ENCODE data around the gene STRA6.

STRA6 gene

DNA sequence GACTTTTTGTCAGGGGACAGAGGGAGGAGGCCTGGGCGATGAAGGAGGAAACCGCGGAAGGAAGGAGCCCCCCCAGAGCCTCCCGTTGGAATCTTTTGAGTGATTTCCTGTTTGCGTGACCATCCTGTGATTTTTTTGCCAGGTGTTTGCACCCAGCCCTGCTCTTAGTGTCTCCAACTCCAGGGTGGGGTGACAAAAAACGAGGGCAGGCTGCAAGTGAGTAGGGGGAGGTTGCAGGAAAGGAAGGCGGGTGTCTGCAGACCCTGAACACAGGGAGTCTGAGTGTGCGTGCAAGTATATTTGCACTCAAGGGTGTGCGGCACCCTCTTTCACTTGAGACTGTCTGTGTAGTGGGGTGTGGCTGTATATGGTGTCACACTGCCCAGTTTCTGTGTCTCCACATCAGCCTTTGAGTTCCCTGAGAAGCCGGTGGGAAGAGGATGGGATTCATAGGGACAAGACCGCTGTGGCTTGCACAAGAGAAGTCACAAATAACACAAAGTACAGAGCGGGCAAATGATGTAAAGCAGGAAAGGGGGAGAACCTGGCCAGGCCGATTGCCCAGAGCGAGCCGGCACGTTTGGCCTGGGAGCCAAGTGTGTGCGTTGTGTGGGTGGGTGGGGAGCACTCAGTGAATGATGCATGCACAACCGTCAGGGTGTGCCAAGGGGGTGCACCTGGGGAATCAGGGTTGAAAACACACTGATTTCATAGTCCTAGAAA is 65.6 kb downstream of the STRA6 start:
- peak overlapping the region; percentile 9 for H3K4me3 ChIP-seq (ENCODE audit: insufficient read length, low read depth)
- no peaks in the 10 kb centered on the region for H3K36me3 ChIP-seq (ENCODE audit: insufficient read depth, insufficient read length, low read length)
- peak overlapping the region; percentile 61 for H3K9ac ChIP-seq (ENCODE audit: insufficient read length, low read depth)
- no peak for TF ChIP-seq SUZ12 (IDR thresholded peaks at IDR 0.05; ENCODE audit: extremely low read depth, insufficient read depth, insufficient read length)
- no peak; the same call in 1 of the 2 replicates for TF ChIP-seq ZNF274 (IDR thresholded peaks at IDR 0.05; ENCODE audit: low read depth, low read length)
- no peak for TF ChIP-seq YY1 (IDR thresholded peaks at IDR 0.05; ENCODE audit: insufficient read depth, insufficient read length)
- peaks cover 17% of the 10 kb centered on the region for H3K4me1 ChIP-seq (ENCODE audit: insufficient read depth, insufficient read length)
- H3K9me3 ChIP-seq (ENCODE audit: insufficient read depth, low read length): peaks cover 11% of the 10 kb centered on the region; the same call in 1 of the 2 replicates
- no peak for DNase-seq (ENCODE audit: low read depth, low spot score)
- peaks cover 54% of the 10 kb centered on the region for H3K27me3 ChIP-seq (ENCODE audit: insufficient read depth, insufficient read length)

DNA sequence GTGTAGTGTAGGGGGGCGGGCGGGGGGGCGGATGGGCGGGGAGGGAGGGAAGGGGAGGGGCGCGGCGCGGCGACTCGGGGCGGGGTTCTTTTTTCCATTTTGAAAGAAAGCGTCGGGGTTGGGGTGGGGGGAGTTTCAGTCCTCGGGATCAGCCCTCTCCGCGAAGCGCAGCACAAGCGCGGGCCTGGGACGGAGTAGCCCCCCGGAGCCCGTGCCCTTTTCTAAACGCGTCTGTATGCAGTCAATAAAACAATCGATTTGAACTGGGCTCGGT is 66.1 kb downstream of the STRA6 start:
- Histone ChIP-seq H3K36me3 (ENCODE audit: insufficient read depth, insufficient read length, low read length) (no peaks in the 10 kb centered on the region), H3K4me3 (ENCODE audit: insufficient read length, low read depth) (peak overlapping the region; percentile 9), H3K27me3 (ENCODE audit: insufficient read depth, insufficient read length) (peaks cover 59% of the 10 kb centered on the region), H3K9me3 (ENCODE audit: insufficient read depth, low read length) (peaks cover 11% of the 10 kb centered on the region; the same call in 1 of the 2 replicates), H3K4me1 (ENCODE audit: insufficient read depth, insufficient read length) (peaks cover 19% of the 10 kb centered on the region), H3K9ac (ENCODE audit: insufficient read length, low read depth) (peak overlapping the region; percentile 61)
- DNase-seq (ENCODE audit: low read depth, low spot score): no peak
- TF ChIP-seq ZNF274 (IDR thresholded peaks at IDR 0.05; ENCODE audit: low read depth, low read length): no peak
- TF ChIP-seq YY1 (IDR thresholded peaks at IDR 0.05; ENCODE audit: insufficient read depth, insufficient read length): no peak
- TF ChIP-seq SUZ12 (IDR thresholded peaks at IDR 0.05; ENCODE audit: extremely low read depth, insufficient read depth, insufficient read length): no peak

DNA sequence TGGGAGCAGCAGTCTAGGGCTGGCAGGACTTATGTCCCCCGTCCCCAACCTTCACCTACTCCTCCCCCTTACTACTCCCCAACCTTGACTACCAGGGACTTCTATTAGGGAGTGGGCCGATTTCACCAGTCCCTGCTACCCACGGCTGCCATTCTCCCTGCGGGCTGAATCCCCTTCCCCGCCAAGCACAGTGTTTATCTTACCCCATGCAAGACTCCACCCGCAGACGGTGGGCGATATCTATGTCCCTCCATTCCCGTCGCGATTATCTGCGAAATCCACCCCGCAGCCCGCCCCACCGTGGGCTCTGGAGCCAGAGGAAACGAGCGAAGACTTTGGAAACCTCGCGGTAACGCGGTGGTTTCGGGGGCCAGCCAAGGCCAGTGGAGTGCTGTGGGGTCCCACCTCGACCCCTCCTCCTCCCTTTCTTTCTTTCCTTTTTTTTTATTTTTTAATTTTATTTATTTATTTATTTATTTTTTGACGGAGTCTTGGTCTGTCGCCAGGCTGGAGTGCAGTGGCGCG is 67.5 kb downstream of the STRA6 start:
- H3K4me1 ChIP-seq (ENCODE audit: insufficient read depth, insufficient read length): peaks cover 20% of the 10 kb centered on the region
- DNase-seq (ENCODE audit: low read depth, low spot score): no peak
- peaks cover 11% of the 10 kb centered on the region; the same call in 1 of the 2 replicates for H3K9me3 ChIP-seq (ENCODE audit: insufficient read depth, low read length)
- no peak overlapping the region for H3K9ac ChIP-seq (ENCODE audit: insufficient read length, low read depth)
- no peaks in the 10 kb centered on the region for H3K36me3 ChIP-seq (ENCODE audit: insufficient read depth, insufficient read length, low read length)
- no peak for TF ChIP-seq YY1 (IDR thresholded peaks at IDR 0.05; ENCODE audit: insufficient read depth, insufficient read length)
- peaks cover 73% of the 10 kb centered on the region for H3K27me3 ChIP-seq (ENCODE audit: insufficient read depth, insufficient read length)
- no peak overlapping the region for H3K4me3 ChIP-seq (ENCODE audit: insufficient read length, low read depth)

DNA sequence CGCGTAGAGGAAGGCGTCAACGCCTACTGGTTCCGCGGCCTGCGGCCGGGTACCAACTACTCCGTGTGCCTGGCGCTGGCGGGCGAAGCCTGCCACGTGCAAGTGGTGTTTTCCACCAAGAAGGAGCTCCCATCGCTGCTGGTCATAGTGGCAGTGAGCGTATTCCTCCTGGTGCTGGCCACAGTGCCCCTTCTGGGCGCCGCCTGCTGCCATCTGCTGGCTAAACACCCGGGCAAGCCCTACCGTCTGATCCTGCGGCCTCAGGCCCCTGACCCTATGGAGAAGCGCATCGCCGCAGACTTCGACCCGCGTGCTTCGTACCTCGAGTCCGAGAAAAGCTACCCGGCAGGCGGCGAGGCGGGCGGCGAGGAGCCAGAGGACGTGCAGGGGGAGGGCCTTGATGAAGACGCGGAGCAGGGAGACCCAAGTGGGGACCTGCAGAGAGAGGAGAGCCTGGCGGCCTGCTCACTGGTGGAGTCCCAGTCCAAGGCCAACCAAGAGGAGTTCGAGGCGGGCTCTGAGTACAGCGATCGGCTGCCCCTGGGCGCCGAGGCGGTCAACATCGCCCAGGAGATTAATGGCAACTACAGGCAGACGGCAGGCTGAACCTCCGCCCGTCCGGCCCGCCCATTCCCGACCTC is 68.1 kb downstream of the STRA6 start:
- no peaks in the 10 kb centered on the region for H3K36me3 ChIP-seq (ENCODE audit: insufficient read depth, insufficient read length, low read length)
- TF ChIP-seq SUZ12 (IDR thresholded peaks at IDR 0.05; ENCODE audit: extremely low read depth, insufficient read depth, insufficient read length) (no peak), YY1 (IDR thresholded peaks at IDR 0.05; ENCODE audit: insufficient read depth, insufficient read length) (no peak), ZNF274 (IDR thresholded peaks at IDR 0.05; ENCODE audit: low read depth, low read length) (no peak)
- peaks cover 78% of the 10 kb centered on the region for H3K27me3 ChIP-seq (ENCODE audit: insufficient read depth, insufficient read length)
- DNase-seq (ENCODE audit: low read depth, low spot score): no peak
- no peak overlapping the region for H3K9ac ChIP-seq (ENCODE audit: insufficient read length, low read depth)
- no peak overlapping the region for H3K4me3 ChIP-seq (ENCODE audit: insufficient read length, low read depth)
- peaks cover 17% of the 10 kb centered on the region for H3K4me1 ChIP-seq (ENCODE audit: insufficient read depth, insufficient read length)
- H3K9me3 ChIP-seq (ENCODE audit: insufficient read depth, low read length): peaks cover 11% of the 10 kb centered on the region; the same call in 1 of the 2 replicates

DNA sequence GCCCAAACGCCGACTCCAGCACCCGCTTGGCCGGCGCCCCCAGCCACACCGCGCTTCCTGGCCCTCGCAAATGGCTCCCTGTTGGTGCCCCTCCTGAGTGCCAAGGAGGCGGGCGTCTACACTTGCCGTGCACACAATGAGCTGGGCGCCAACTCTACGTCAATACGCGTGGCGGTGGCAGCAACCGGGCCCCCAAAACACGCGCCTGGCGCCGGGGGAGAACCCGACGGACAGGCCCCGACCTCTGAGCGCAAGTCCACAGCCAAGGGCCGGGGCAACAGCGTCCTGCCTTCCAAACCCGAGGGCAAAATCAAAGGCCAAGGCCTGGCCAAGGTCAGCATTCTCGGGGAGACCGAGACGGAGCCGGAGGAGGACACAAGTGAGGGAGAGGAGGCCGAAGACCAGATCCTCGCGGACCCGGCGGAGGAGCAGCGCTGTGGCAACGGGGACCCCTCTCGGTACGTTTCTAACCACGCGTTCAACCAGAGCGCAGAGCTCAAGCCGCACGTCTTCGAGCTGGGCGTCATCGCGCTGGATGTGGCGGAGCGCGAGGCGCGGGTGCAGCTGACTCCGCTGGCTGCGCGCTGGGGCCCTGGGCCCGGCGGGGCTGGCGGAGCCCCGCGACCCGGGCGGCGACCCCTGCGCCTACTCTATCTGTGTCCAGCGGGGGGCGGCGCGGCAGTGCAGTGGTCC is 68.7 kb downstream of the STRA6 start:
- Histone ChIP-seq H3K27me3 (ENCODE audit: insufficient read depth, insufficient read length) (peaks cover 82% of the 10 kb centered on the region), H3K4me1 (ENCODE audit: insufficient read depth, insufficient read length) (peaks cover 24% of the 10 kb centered on the region), H3K9me3 (ENCODE audit: insufficient read depth, low read length) (peaks cover 11% of the 10 kb centered on the region; the same call in 1 of the 2 replicates), H3K4me3 (ENCODE audit: insufficient read length, low read depth) (no peak overlapping the region), H3K9ac (ENCODE audit: insufficient read length, low read depth) (no peak overlapping the region), H3K36me3 (ENCODE audit: insufficient read depth, insufficient read length, low read length) (no peaks in the 10 kb centered on the region)
- DNase-seq (ENCODE audit: low read depth, low spot score): no peak
- TF ChIP-seq YY1 (IDR thresholded peaks at IDR 0.05; ENCODE audit: insufficient read depth, insufficient read length) (no peak), ZNF274 (IDR thresholded peaks at IDR 0.05; ENCODE audit: low read depth, low read length) (no peak), SUZ12 (IDR thresholded peaks at IDR 0.05; ENCODE audit: extremely low read depth, insufficient read depth, insufficient read length) (no peak)

DNA sequence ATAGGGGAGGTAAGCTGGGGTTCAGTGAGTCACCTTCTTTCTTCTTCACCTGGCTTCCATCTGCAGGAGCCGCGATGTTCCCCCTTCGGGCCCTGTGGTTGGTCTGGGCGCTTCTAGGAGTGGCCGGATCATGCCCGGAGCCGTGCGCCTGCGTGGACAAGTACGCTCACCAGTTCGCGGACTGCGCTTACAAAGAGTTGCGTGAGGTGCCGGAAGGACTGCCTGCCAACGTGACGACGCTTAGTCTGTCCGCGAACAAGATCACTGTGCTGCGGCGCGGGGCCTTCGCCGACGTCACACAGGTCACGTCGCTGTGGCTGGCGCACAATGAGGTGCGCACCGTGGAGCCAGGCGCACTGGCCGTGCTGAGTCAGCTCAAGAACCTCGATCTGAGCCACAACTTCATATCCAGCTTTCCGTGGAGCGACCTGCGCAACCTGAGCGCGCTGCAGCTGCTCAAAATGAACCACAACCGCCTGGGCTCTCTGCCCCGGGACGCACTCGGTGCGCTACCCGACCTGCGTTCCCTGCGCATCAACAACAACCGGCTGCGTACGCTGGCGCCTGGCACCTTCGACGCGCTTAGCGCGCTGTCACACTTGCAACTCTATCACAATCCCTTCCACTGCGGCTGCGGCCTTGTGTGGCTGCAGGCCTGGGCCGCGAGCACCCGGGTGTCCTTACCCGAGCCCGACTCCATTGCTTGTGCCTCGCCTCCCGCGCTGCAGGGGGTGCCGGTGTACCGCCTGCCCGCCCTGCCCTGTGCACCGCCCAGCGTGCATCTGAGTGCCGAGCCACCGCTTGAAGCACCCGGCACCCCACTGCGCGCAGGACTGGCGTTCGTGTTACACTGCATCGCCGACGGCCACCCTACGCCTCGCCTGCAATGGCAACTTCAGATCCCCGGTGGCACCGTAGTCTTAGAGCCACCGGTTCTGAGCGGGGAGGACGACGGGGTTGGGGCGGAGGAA is 69.6 kb downstream of the STRA6 start:
- H3K4me3 ChIP-seq (ENCODE audit: insufficient read length, low read depth): no peak overlapping the region
- peak; percentile 97 for TF ChIP-seq SUZ12 (IDR thresholded peaks at IDR 0.05; ENCODE audit: extremely low read depth, insufficient read depth, insufficient read length)
- no peak for TF ChIP-seq ZNF274 (IDR thresholded peaks at IDR 0.05; ENCODE audit: low read depth, low read length)
- peak overlapping the region; percentile 13 for H3K9ac ChIP-seq (ENCODE audit: insufficient read length, low read depth)
- H3K9me3 ChIP-seq (ENCODE audit: insufficient read depth, low read length): peaks cover 11% of the 10 kb centered on the region; the same call in 1 of the 2 replicates
- H3K27me3 ChIP-seq (ENCODE audit: insufficient read depth, insufficient read length): peaks cover 87% of the 10 kb centered on the region
- no peaks in the 10 kb centered on the region for H3K36me3 ChIP-seq (ENCODE audit: insufficient read depth, insufficient read length, low read length)
- no peak for DNase-seq (ENCODE audit: low read depth, low spot score)
- peaks cover 28% of the 10 kb centered on the region for H3K4me1 ChIP-seq (ENCODE audit: insufficient read depth, insufficient read length)

Measured in NT2/D1 (cell line).